CMK (cell line): ENCODE results near the gene TIMM13.
"Not testable (repeated sequence)": the region's sequence is repeated elsewhere in the genome, so short reads cannot be mapped to it uniquely, and the experiment has no call there.

Source experiments
- DNase-seq: peaks from one replicate; pipeline ENCODE4 v3.0.0-alpha.2; 2010; ENCODE audit warnings: low read depth

The TIMM13 gene

GRCh38 chr19:2415281-2415972 lies 12.0 kb downstream of the TIMM13 start:
- DNase-seq: no peak

GRCh38 chr19:2413629-2414028 lies 13.8 kb downstream of the TIMM13 start:
- DNase-seq: no peak

GRCh38 chr19:2413159-2413558 lies 14.2 kb downstream of the TIMM13 start:
- DNase-seq: no peak

GRCh38 chr19:2412449-2412848 lies 14.9 kb downstream of the TIMM13 start:
- no peak for DNase-seq

- no peak for DNase-seq
These were observed 15.7 kb downstream of the TIMM13 start for GRCh38 chr19:2411709-2412108.

GRCh38 chr19:2410023-2410422 lies 17.4 kb downstream of the TIMM13 start:
- no peak for DNase-seq

- DNase-seq: no peak
These were observed 18.0 kb downstream of the TIMM13 start for GRCh38 chr19:2409352-2409912.

- no peak for DNase-seq
These were observed 19.1 kb downstream of the TIMM13 start for GRCh38 chr19:2408247-2408646.

- DNase-seq: no peak
These were observed 27.8 kb downstream of the TIMM13 start for GRCh38 chr19:2399582-2399981.

GRCh38 chr19:2398735-2399305 lies 28.6 kb downstream of the TIMM13 start:
- no peak for DNase-seq

- DNase-seq: not testable (repeated sequence)
These were observed 30.2 kb downstream of the TIMM13 start for GRCh38 chr19:2397173-2397572.

GRCh38 chr19:2395293-2395829 lies 32.0 kb downstream of the TIMM13 start:
- DNase-seq: not testable (repeated sequence)

- DNase-seq: no peak
These were observed 32.7 kb downstream of the TIMM13 start for GRCh38 chr19:2394442-2395292.

- no peak for DNase-seq
These were observed 33.3 kb downstream of the TIMM13 start for GRCh38 chr19:2394054-2394441.

GRCh38 chr19:2392899-2393298 lies 34.5 kb downstream of the TIMM13 start:
- DNase-seq: not testable (repeated sequence)

- DNase-seq: no peak
These were observed 35.0 kb downstream of the TIMM13 start for GRCh38 chr19:2392366-2392765.

- DNase-seq: peak; percentile 36
These were observed 36.2 kb downstream of the TIMM13 start for GRCh38 chr19:2391118-2391725.

- no peak for DNase-seq
These were observed 37.8 kb downstream of the TIMM13 start for GRCh38 chr19:2389594-2389993.

- no peak for DNase-seq
These were observed 39.8 kb downstream of the TIMM13 start for GRCh38 chr19:2387367-2388288.

- no peak for DNase-seq
These were observed 42.2 kb downstream of the TIMM13 start for GRCh38 chr19:2385053-2385721.
